Adrenal gland (tissue), 5 donors: ENCODE results near the gene TSPEAR.

Source experiments
- CTCF ChIP-seq, 6 experiments: fragments of 450-650 bp in 4 of 6; fragments of 200-600 bp in 2 of 6; sonication (generic) in 1 of 6; IDR thresholded peaks; 1 replicate in 5 of 6; 2 replicates in 1 of 6; pipeline versions ENCODE4 v1.5.1 to v1.8.0; 2016 to 2021; ENCODE audit warnings: antibody characterized with exemption in 6 of 6, mild to moderate bottlenecking in 2 of 6, moderate library complexity in 1 of 6
- POLR2A ChIP-seq, 2 donors: fragments of 450-650 bp; IDR thresholded peaks; one replicate each; pipeline ENCODE4 v1.6.1; 2017; ENCODE audit warnings: antibody characterized with exemption in 2 of 2, mild to moderate bottlenecking in 2 of 2, moderate library complexity in 1 of 2
- donor health status: DM: no; HTN: no; CAD: no.

- TF ChIP-seq POLR2A (IDR thresholded peaks at IDR 0.05) = no peak
- TF ChIP-seq CTCF (IDR thresholded peaks at IDR 0.05) = no peak
Measured at GRCh38 chr21:44499211-44499560, 212.2 kb downstream of the TSPEAR start.
